ENCODE results near the gene CDC42SE2.

DNA sequence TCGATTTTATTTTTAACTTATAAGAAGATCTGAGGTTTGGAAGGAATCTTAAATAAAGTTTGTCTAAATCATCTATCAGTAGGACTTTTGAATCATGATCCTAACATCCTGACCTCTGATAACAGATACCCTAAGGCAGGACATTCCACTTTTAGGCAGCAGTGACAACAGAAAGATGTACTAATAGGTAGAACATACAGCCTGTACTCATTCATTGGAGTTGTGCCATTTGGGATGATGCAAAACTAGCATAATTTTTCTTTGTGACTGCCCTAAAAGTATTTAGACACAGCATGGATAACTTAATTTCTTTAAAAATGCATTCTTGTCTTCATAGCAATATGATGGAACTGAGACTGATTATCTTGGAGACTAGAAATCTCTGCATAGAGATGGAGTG lies 39.7 kb downstream of the CDC42SE2 start:
- TF ChIP-seq, protein P1, sequence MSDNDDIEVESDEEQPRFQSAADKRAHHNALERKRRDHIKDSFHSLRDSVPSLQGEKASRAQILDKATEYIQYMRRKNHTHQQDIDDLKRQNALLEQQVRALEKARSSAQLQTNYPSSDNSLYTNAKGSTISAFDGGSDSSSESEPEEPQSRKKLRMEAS (IDR thresholded peaks at IDR 0.05): no peak
- TF ChIP-seq CREB1 (IDR thresholded peaks at IDR 0.05; ENCODE audit: low read depth): no peak
- TF ChIP-seq TAF1 (IDR thresholded peaks at IDR 0.05; ENCODE audit: low read depth): no peak
